Right ventricle myocardium inferior (tissue), 1 donor: ENCODE measurements around the gene AVPI1. TPM values are rescaled to one million over a fixed set of nuclear protein-coding genes. Genes with fewer than 3 reads are reported as not detected.
"Not testable (repeated sequence)": the region's sequence is repeated elsewhere in the genome, so short reads cannot be mapped to it uniquely, and the experiment has no call there.

Source experiments
- ATAC-seq: fragments of 200-7000 bp; cut with Tn5 transposase; one replicate; pipeline ENCODE4 v1.9.1; 2020; ENCODE audit warnings: mild to moderate bottlenecking, moderate library complexity
- DNase-seq: peaks from one replicate; pipeline ENCODE4 v3.0.0; 2021; ENCODE audit errors: missing footprints
- intact Hi-C: fragments of 100-400 bp; cut with DNase I; formaldehyde crosslinking; loops from one replicate; pipeline ENCODE4 v1.11.0; 2022
- total RNA-seq: library from RNA; stranded (reverse); fragmentation: NEBNext Ultra II Directional; extraction: Animal tissue kit (Norgen Biotek cat#: 25700); gene quantifications from one replicate; pipeline ENCODE4 v1.2.1, GENCODE V29; 2021
- donor health status: DM: no; HTN: yes; CAD: no; lungs with severe emphysema.

Gene AVPI1
- total RNA-seq, 1 donor from 2014 or later, result 8.7 TPM

DNA sequence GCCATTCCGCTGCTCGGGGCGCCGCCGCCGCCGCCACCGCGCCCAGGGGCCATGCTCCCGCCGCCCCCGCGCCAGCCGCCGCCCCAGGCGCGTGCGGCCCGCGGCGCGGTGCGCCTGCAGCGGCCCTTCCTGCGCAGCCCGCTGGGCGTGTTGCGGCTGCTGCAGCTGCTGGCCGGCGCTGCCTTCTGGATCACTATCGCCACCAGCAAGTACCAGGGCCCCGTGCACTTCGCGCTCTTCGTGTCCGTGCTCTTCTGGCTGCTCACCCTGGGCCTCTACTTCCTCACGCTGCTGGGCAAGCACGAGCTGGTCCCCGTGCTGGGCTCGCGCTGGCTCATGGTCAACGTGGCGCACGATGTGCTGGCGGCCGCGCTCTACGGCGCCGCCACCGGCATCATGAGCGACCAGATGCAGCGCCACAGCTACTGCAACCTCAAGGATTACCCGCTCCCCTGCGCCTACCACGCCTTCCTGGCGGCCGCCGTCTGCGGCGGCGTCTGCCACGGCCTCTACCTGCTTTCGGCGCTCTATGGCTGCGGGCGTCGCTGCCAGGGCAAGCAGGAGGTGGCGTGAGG is 26.9 kb upstream of the AVPI1 start:
- peak; percentile 67 for ATAC-seq
- intact Hi-C loops, result no loop called here
- DNase-seq, result peak; percentile 90

DNA sequence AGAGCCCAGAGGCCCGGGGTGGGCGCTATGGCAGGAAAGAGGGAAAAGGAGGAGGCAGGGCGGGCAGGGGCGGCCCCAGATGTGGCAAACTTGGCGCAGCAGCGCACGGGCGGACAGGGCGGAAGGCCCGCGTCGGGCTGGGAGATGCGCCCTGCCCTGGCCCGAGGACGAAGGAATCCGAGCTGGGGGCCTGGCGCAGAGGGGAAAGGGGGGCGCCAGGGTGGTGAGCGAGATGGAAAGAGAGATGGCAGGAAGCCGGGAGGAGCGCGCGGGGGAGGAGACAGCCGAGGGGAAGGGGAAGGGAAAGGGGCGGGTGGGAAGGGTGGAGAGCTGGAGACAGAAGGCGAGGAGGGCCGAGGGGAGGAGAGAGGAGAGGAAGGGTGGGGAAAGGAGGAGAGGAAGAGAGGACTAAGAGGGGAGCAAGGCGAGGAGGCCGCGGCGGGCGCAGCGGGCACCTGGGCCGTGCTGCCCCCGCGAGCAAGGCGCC is 26.3 kb upstream of the AVPI1 start, which contains the start of gene MARVELD1:
Gene MARVELD1, plus strand, starts transcription at position 392 of the 487 bp plus-strand sequence. CDS start 147 bp downstream, outside the sequence.
- DNase-seq (peak; percentile 87), ATAC-seq (peak; percentile 59)
- intact Hi-C loops, result no loop called here

DNA sequence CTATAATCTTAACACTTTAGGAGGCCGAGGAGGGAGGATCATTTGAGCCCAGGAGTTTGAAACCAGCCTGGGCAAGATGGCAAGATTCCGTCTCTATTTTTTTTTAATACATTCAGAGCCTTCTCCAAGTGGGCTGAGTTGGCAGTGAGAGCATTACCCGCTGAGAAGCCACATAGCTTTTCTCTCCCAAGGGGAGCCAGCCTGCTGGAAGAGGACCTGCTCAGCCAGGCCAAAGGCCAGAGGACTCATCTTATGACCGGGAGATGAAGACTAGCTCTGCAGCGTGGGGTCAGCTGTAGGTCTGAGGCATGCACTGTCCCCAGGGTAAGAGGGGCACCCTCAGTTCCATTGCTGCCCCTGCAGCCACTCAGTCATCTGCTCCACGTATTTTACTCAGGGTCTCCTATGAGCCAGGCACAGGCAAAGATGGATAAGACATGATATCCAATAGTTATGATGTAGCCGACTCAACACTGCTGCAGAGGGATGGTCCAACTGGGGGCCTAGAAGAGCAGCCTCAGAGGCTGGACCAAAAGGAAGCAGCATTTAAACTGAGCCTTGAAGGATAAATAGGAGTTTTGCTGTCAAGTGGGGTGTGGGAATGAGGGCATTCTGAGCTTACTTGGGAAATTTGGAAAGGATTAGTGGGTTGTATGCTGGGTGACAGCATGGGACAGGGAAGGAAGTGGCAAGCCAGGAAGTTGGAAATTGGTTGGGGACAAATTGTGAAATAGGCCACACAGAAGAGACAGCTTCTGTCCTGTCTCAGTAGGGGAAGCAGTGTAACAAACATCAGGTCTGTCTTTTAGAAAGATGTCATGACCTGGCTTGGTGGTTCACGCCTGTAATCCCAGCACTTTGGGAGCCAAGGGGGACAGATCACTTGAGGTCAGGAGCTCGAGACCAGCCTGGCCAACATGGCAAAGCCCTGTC is 24.9 kb upstream of the AVPI1 start:
- intact Hi-C loops, result no loop called here
- no peak for DNase-seq
- ATAC-seq, result no peak

DNA sequence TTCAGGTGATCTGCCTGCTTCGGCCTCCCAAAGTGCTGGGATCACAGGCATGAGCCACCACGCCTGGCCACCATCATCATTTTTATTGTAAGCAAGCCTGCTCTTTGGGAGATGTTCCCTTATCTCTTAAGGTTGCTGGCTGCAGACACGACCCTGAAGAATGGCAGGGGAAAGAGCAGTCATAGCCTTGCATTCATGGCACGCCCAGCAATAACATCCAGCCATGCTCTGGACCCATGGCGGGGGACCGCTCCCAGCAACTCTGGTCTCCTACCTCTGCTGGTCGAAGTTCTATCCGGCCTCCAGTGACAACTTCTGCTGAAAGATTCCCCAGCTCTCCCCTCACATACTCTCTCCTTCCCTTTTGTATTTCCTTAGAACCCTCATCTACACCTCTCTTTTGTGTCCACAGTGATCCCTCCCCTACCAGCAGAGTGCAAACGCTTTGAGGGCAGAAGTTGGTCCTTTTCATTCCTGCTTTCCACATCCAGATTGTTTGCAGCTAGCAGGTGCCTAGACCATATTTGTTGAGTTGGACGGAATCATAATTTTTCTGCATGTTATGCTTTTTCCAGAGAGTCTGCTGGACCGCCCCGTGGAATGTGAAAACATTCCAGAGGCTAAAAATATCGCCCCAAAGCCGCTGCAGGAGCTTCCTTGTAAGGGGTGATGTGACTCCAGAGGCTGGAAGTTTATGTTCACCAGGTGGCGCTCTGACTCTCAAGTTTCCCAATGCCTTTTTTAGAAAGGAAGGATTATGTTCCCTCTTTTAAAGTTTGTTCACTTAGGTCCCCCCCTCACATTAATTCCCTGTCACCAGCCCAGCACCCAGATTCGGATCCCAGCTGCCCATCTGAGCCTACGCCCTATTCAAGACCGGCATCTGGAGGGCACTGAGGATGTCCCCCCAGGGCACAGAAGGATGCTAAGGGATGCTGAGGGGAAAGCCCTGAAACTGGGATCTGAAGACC is 22.2 kb upstream of the AVPI1 start:
- intact Hi-C loops, result loop anchor here (1.0 kb wide), 1 partner anchor 22 kb away; no protein-coding TSS in a partner anchor
- ATAC-seq (no peak), DNase-seq (no peak)

DNA sequence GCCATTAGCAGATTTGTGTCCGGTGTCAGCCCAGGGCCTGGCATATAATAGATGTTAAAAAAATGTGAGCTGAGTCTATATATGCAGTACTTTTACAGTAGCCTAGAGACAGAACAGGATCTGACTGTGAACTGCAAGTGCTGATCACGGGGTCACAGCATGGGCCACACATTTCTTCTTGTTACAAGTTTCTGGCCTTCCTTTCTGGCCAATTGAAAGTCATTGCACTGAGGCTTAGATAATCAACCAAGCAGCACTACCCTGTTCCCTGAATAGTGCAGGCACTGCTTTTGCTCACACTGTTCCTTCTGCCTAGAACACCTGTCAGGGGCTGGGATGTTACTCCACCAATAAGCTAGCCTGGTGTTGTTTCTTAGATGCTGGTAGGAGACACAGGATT is 21.1 kb upstream of the AVPI1 start:
- no peak for DNase-seq
- ATAC-seq, result no peak
- intact Hi-C loops, result no loop called here

DNA sequence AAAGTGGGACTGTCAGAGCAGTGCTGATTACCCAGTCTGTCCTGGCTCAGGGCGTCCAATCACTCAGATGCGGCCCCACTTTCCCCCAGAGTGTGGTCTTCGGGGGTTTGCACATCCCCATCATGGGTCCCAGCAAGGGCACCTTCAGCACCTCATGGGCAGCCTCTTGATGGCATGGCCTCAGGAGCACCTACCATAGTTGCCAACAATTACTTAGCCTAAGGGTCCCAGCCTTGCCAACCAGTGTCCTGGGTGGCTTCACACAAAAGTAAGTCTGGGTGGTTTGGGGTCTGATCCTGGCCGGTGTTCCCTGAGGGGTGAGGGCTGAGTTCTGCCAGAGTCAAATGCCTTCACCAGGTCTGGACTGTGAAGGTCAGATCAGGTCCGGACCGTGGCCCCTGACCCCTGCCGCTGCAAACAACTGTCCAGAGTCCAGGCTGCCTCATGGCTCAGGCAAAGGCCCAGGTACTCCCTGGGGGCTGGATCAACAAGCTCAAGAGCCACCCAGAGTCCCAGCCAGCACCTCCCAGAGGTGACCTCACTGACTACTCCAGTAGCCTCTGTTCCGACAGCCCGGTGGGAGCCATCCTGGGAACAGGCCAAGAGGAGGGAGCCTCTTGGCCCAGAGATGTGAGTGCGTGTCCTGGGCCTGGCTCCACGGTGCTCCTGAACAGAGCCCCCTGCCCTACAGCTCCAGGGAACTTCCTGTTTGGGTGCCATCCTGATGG is 20.3 kb upstream of the AVPI1 start:
- DNase-seq (no peak), ATAC-seq (peak; percentile 14)
- intact Hi-C loops, result no loop called here

DNA sequence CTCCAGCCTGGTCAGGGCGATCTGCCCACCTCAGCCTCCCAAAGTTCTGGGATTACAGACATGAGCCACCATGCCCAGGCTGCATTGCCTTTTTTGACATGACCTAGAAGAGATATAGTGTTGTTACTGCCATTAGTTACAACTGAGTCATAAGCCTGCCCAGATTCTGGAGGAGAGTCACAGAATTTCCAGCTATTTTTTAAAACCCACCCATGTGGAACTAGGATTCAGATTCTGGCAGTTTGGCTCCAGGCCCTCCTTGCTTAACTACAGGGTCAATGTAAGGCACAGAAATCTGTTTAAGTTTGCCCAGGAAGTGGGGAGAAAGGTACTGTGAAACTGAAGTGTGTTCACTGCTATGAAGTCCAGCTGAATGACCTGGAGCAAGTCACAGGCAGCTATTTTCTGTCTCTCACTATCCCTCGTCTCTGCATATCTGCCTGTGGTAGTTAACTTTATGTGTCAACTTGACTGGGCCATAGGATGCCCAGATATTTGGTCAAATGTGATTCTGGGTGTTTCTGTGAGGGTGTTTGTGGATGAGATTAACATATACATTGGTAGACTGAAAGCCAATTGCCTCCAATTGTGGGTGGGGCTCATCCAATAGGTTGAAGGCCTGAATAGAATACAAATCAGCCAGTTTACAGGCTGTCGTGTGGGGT is 18.1 kb upstream of the AVPI1 start:
- intact Hi-C loops, result no loop called here
- DNase-seq (no peak), ATAC-seq (no peak)

DNA sequence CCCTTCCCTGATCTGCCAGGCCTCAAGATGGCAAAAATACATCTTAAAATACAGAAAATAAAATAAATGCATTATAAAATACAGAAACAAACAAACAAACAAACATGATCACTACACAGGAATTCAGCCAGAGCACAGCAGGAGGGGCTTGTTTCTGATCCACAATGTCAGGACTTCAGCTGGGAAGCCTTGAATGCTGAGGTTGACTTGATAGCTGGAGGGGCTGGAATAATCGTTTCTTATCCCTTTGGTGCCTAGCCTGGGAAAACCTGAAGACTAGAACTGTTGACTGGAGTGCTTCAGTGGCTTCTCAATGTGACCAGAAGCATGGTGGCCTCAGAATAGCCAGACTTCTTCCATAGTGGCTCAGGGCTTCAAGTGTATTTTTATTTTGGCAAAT is 17.3 kb upstream of the AVPI1 start:
- no peak for ATAC-seq
- intact Hi-C loops, result no loop called here

DNA sequence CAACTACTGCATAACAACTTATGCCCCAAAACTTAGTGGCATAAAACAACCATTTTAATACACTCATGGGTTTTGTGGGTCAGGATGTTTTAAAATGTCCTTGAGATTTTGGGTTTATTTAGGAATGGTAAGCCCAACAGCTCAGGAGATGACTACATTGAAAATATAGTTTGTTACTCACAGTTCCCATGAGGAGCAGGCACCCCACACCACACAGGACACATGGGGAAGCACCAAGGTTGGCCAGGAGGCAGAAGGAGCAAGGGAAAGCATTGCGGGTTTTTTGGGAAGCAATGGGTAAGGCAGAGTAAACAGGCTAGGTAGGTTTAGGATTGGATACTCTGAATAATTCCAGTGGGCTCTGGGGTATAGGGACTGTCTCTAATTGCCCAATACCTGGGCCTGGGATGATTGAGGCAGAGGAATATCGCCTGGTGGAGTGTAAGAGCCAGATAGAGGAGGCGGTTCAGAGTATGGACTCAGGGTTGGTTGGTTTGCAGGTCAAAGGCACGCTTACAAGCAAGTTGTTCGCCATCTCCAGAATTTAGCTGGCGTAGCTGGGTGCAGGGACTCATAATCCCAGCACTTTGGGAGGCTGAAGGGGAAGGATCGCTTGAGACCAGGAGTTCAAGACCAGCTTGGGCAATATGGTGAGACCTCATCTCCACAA is 16.5 kb upstream of the AVPI1 start:
- ATAC-seq (no peak), DNase-seq (no peak)
- intact Hi-C loops, result no loop called here

More for the DNA sequence above, 17.3 kb upstream of the AVPI1 start:
- no peak for DNase-seq

DNA sequence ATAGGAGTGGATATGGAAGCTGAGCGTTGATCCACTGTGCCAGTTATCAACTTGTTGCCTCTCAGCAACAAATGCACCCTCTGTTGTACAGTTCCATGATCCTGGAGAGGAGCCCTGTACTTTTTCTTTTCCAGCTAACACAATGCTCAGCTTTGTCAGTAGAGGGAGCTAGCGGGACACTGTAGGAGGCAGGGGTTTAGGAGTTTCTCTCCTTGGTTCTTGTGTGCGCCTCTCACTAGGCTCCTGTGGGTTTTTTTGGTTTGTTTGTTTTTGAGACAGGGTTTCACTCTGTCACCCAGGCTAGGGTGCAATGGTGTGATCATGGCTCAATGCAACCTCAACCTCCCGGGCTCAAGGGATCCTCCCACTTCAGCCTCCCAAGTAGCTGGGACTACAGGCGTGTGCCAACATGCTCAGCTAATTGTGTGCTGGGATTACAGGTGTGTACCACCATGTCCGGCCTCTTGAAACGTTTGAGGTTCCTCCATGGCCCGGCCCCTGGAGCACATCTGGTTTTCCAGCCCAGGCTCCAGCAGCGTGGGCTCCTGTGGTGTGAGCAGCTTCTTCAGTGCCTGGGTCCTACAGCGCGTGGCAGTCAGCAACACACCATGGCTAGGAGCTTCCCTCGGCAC is 14.5 kb upstream of the AVPI1 start:
- intact Hi-C loops, result loop anchor here (2.0 kb wide), 1 partner anchor 29 kb away; no protein-coding TSS in a partner anchor
- ATAC-seq (peak; percentile 72), DNase-seq (no peak)

DNA sequence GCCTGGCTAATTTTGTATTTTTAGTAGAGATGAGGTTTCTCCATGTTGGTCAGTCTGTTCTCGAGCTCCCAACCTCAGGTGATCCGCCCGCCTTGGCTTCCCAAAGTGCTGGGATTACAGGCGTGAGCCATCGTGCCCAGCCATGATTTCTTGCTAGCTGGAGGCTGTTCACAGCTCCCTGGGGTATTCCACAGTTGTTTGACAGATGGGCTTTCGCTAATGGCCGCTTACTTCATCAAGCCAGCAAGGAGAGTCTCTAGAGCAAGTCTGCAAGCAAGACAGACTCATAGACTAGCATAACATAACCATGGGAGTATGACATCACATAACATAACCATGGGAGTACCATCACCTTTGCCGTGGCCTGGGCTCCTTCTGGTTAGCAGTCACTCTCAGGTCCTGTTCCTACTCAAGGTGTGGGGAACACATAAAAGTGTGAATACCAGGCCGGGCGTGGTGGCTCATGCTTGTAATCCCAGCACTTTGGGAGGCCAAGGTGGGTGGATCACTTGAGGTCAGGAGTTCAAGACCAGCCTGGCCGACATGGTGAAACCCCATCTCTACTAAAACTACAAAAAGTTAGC is 11.1 kb upstream of the AVPI1 start:
- DNase-seq, ATAC-seq: not testable (repeated sequence)
- intact Hi-C loops, result loop anchor here (5.0 kb wide), 1 partner anchor 1296 kb away; no protein-coding TSS in a partner anchor

DNA sequence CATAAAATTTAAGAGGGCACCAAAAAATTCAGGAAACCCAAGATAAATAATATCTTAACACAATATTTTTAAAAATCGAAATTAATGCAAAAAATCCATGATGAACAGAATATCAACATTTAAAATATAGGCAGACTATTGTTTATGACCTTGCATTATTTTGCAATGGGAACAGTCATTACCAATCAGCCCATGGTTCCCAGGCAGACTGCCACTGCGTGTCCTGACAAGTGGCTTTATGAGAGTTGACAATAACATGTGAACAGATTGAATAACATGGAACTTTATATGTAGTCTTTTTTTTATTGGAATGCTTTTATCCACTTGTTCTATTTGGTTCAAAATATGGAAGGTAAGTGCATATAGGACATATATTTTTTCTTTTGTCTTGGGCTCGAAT is 3.1 kb upstream of the AVPI1 start:
- no peak for ATAC-seq
- intact Hi-C loops, result no loop called here

DNA sequence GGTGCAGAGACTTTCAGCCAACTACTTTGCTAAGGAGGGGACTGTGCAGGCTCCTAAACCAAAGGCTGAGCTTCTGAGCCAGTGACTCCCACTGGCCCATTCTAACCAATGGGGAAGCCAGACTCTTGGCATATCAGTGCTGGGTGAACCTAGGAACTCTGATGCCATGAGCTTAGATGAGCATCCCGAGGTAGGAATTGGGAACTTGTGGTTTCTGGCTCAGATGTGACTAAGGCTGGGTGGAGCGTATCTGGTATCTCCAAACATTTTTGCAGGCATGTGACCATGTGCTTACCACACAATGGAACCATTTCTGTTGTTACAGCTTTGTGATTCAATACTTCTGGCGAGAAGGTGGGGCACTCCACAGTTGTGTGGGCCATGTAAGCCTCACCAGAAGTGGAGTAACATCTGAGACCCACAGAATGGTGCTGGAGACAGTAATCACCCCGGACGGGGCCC is 2.5 kb upstream of the AVPI1 start:
- ATAC-seq (no peak), DNase-seq (no peak)
- intact Hi-C loops, result no loop called here

More for the DNA sequence above, 3.1 kb upstream of the AVPI1 start:
- no peak for DNase-seq

DNA sequence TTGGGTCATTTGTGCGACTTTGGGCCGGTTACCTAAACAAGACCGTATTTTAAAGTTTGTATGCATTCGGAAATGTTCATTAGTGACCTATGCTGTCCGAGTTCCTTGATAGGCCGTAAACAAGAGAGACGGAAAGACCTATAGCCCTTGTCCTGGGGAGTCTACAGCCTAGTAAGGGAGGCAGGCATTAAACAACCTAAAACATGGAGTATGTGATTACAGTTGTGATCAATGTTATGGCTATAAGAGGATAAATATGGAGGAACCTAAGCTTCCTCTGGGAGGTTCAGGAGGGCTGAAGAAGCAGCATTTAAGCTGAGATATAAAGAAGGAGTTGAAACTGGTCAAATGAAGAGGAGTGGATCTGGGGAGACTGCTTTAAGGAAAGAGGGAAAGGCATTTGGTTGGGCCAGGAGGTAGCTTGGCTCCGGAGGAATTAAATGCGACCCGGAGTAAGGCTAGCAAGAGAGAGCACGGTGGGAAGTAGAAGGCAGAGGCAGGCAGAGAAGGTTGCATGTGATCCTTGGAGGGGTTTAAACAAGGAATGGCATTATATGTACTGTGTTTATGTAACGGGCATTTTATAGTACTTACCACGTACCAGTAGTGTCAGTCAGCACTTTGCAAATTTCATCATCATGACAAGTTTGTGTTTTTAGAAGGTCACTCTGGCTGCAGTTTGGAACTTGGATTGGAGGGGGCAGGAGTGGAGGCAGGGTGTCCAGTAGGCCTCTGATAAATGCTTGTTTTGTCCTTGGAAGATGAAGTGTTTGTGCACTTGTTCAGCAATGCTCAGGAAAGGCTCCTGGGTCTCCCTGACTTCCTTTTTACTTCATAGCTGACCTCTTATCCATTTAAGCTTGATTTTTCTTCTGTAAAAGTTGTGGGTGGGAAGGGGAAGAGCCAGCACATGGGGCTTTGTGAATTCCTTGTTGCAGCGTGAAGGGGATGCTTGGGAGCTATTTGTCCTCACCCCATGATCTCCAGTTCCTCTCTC is 1.0 kb upstream of the AVPI1 start:
- DNase-seq (no peak), ATAC-seq (no peak)
- intact Hi-C loops, result no loop called here
